ENCODE measurements around the gene SEPTIN8. TPM values are rescaled to one million over a fixed set of nuclear protein-coding genes. Genes with fewer than 3 reads are reported as not detected.

SEPTIN8 gene
- total and polyA plus RNA-seq, 2 of the 13 experiments (the other 11 are each of a cell fraction or from before 2014, with no cell fraction given) = 41.4 to 49.9 TPM

- in situ Hi-C loops (cut with HindIII; ENCODE audit: extremely low pct_ligation_motif_present, low pct_unique_long_range_greater_than_20kb) = no loop called here
- 98% methylated on average over 41 of the region's 71 CpGs for WGBS (ENCODE audit: low lambda C conversion rate)
- no peak for ATAC-seq
- H3K79me2 ChIP-seq (ENCODE audit: insufficient read depth, low read length) = peaks cover 36% of the 10 kb centered on the region
- ChIA-PET POLR2A (no interaction called here), CTCF (ENCODE audit: low intra/inter-chr PET ratio, low total read pairs) (no interaction called here)
- H3K4me3 ChIP-seq (replicated peaks in 1 of 3; ENCODE audit: insufficient read depth in 1 of 3, low read depth in 2 of 3, low read length in 3 of 3) = no peak overlapping the region
- no peaks in the 10 kb centered on the region for H3K27me3 ChIP-seq (ENCODE audit: control insufficient read depth in 1 of 2, insufficient read depth in 2 of 2, low read length in 2 of 2)
- FAIRE-seq = no peak
- intact Hi-C loops (cut with micrococcal nuclease; ENCODE audit: unreplicated experiment) = no loop called here
- TF ChIP-seq ATF1 (CRISPR knock-in tag; IDR thresholded peaks at IDR 0.05) = no peak
- TF ChIP-seq ZNF34 (CRISPR knock-in tag; IDR thresholded peaks at IDR 0.05; ENCODE audit: borderline replicate concordance) = no peak
- no peak for TF ChIP-seq ZBTB26 (CRISPR knock-in tag; IDR thresholded peaks at IDR 0.05; ENCODE audit: borderline replicate concordance)
- no peak for TF ChIP-seq ZNF761 (CRISPR knock-in tag; conservative IDR thresholded peaks at IDR 0.05)
- no peak for TF ChIP-seq GABPB1 (CRISPR knock-in tag; IDR thresholded peaks at IDR 0.05)
- TF ChIP-seq ZNF124 (CRISPR knock-in tag; IDR thresholded peaks at IDR 0.05) = no peak
- TF ChIP-seq, protein P1, sequence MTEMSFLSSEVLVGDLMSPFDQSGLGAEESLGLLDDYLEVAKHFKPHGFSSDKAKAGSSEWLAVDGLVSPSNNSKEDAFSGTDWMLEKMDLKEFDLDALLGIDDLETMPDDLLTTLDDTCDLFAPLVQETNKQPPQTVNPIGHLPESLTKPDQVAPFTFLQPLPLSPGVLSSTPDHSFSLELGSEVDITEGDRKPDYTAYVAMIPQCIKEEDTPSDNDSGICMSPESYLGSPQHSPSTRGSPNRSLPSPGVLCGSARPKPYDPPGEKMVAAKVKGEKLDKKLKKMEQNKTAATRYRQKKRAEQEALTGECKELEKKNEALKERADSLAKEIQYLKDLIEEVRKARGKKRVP (CRISPR knock-in tag; IDR thresholded peaks at IDR 0.05) = no peak
- no peaks in the 10 kb centered on the region for H3K9me3 ChIP-seq (ENCODE audit: low read length)
- peaks cover 52% of the 10 kb centered on the region for H3K4me1 ChIP-seq (ENCODE audit: insufficient read depth, low read length)
- DNase-seq (ENCODE audit: low spot score) = no peak
- H3K36me3 ChIP-seq (replicated peaks in 1 of 2; ENCODE audit: control insufficient read depth in 1 of 2, insufficient read depth in 2 of 2, low read length in 2 of 2) = peaks cover 7 to 30% of the 10 kb centered on the region in 2 experiments; a peak in 4 of 5 replicates
- no peak overlapping the region for H3K4me2 ChIP-seq (ENCODE audit: low read depth, low read length)
- H3K9ac ChIP-seq (ENCODE audit: insufficient read depth, low read depth, low read length) = no peak overlapping the region
- H3K27ac ChIP-seq (ENCODE audit: extremely low read length, insufficient read depth, low read length) = no peak overlapping the region
- BruUV-seq (replicated peaks) = no TSS peak
- no peak overlapping the region for H2AFZ ChIP-seq (ENCODE audit: low read length)
- H4K20me1 ChIP-seq (ENCODE audit: insufficient read depth, low read length) = no peaks in the 10 kb centered on the region
Measured at GRCh38 chr5:132825033-132825833, 48.2 kb upstream of the SEPTIN8 start.

Measured in HepG2 (cell line).